Measurements from ENCODE around the gene ZNG1B.
"Not testable (repeated sequence)": the region's sequence is repeated elsewhere in the genome, so short reads cannot be mapped to it uniquely, and the experiment has no call there.

DNA sequence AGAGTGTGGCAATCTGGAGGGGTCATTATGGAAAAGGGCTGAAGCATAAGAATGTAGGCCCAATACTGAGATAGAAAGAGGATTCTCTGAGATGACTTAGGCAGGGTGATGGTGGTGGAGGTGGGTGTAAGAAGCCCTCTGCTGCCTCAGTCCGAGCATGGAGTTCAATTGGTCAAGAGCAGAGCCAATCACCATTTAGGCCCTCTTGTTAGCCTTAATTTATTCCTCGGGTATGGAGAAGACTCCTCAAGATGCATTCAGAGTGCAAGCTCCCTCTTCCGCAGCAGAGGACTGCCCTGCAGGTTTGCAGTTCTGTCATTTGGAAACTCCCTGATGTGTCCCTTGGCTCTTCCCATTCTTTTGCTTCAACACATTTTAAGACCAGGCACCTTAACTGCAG, 78.5 kb downstream of the ZNG1B start:
- TF ChIP-seq, protein P1, sequence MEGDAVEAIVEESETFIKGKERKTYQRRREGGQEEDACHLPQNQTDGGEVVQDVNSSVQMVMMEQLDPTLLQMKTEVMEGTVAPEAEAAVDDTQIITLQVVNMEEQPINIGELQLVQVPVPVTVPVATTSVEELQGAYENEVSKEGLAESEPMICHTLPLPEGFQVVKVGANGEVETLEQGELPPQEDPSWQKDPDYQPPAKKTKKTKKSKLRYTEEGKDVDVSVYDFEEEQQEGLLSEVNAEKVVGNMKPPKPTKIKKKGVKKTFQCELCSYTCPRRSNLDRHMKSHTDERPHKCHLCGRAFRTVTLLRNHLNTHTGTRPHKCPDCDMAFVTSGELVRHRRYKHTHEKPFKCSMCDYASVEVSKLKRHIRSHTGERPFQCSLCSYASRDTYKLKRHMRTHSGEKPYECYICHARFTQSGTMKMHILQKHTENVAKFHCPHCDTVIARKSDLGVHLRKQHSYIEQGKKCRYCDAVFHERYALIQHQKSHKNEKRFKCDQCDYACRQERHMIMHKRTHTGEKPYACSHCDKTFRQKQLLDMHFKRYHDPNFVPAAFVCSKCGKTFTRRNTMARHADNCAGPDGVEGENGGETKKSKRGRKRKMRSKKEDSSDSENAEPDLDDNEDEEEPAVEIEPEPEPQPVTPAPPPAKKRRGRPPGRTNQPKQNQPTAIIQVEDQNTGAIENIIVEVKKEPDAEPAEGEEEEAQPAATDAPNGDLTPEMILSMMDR (IDR thresholded peaks at IDR 0.05) = not testable (repeated sequence)
- TF ChIP-seq POLR2AphosphoS5 (IDR thresholded peaks at IDR 0.05; ENCODE audit: insufficient read depth in 1 of 2, low read depth in 1 of 2); POLR2A (IDR thresholded peaks at IDR 0.05): not testable (repeated sequence)
